ENCODE results near the gene CDH23. TPM values are rescaled to one million over a fixed set of nuclear protein-coding genes. Genes with fewer than 3 reads are reported as not detected.

The CDH23 gene
- total RNA-seq, 1 experiment from 2014 or later: 0.34 TPM

DNA sequence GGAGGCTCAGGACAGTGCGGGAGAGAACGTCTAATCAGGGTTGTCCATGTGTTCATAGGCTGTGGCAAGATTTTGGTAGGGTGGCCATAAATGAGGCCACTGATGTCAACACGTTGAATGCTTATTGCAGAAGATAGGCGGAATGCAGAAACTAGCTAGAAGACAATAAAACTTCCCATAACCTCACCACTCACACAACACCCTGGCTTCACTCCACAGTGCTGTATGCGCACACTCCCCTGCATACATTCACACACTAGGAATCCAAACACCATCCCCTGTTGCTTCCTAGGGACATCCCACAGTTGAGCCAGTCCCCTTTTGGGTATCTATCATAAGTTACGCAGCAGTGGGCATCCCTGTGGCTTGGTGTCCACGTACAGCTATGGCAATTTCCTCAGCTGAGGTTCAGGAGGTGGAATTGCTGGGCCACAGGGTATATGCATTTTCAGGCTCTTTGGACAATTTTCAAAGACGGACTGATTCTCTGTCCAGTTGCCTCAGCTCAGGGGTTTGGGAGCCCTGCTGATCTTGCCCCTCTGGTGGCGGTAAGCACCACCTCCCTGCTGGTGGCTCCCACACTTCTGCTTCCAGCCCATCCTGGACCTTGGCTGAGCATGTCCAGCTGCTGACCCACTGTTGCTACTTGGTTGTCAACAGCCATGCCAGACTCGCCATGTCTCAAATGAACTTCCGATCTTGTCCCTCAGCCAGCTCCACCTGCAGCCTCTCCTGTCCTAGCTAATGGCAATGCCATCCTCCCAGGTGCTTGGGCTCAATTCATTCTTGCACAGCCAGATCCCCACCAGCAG, 36.4 kb downstream of the CDH23 start:
- peak in 1 of 2 experiments; percentile 28 for DNase-seq
- TF ChIP-seq, protein P1, sequence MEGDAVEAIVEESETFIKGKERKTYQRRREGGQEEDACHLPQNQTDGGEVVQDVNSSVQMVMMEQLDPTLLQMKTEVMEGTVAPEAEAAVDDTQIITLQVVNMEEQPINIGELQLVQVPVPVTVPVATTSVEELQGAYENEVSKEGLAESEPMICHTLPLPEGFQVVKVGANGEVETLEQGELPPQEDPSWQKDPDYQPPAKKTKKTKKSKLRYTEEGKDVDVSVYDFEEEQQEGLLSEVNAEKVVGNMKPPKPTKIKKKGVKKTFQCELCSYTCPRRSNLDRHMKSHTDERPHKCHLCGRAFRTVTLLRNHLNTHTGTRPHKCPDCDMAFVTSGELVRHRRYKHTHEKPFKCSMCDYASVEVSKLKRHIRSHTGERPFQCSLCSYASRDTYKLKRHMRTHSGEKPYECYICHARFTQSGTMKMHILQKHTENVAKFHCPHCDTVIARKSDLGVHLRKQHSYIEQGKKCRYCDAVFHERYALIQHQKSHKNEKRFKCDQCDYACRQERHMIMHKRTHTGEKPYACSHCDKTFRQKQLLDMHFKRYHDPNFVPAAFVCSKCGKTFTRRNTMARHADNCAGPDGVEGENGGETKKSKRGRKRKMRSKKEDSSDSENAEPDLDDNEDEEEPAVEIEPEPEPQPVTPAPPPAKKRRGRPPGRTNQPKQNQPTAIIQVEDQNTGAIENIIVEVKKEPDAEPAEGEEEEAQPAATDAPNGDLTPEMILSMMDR (IDR thresholded peaks at IDR 0.05; ENCODE audit: insufficient read depth in 1 of 2, low read depth in 1 of 2, low read length in 1 of 2, severe bottlenecking in 1 of 2, unreplicated experiment in 1 of 2): no peak
- Mint-ChIP-seq H3K4me1 (ENCODE audit: low read depth, unreplicated experiment) (no peaks in the 10 kb centered on the region), H3K36me3 (ENCODE audit: insufficient read depth, unreplicated experiment) (no peaks in the 10 kb centered on the region), H3K9me3 (ENCODE audit: unreplicated experiment) (no peaks in the 10 kb centered on the region), H3K27ac (ENCODE audit: unreplicated experiment) (no peak overlapping the region), H3K27me3 (ENCODE audit: insufficient read depth, unreplicated experiment) (peaks cover 23% of the 10 kb centered on the region), H3K4me3 (ENCODE audit: unreplicated experiment) (no peak overlapping the region)
- POLR2A ChIA-PET: no interaction called here
- H3K9me3 ChIP-seq: no peaks in the 10 kb centered on the region
- no peak overlapping the region for H3K4me3 ChIP-seq (ENCODE audit: low read depth, low read length)
- no TSS peak for BruUV-seq (replicated peaks)
- intact Hi-C loops (cut with micrococcal nuclease; ENCODE audit: unreplicated experiment): no loop called here
- CTCF ChIA-PET: interaction anchor here (1.3 to 1.4 kb wide), 2 partner anchors 114 kb away, joined by 3 read pairs; partner anchors contain the start of gene SLC29A3
- no peaks in the 10 kb centered on the region for H3K36me3 ChIP-seq (ENCODE audit: control insufficient read depth, insufficient read depth, low read length)
- no peaks in the 10 kb centered on the region for H3K4me1 ChIP-seq
- no peaks in the 10 kb centered on the region for H3K27me3 ChIP-seq (replicated peaks; ENCODE audit: control insufficient read depth, insufficient read depth, low read length)

DNA sequence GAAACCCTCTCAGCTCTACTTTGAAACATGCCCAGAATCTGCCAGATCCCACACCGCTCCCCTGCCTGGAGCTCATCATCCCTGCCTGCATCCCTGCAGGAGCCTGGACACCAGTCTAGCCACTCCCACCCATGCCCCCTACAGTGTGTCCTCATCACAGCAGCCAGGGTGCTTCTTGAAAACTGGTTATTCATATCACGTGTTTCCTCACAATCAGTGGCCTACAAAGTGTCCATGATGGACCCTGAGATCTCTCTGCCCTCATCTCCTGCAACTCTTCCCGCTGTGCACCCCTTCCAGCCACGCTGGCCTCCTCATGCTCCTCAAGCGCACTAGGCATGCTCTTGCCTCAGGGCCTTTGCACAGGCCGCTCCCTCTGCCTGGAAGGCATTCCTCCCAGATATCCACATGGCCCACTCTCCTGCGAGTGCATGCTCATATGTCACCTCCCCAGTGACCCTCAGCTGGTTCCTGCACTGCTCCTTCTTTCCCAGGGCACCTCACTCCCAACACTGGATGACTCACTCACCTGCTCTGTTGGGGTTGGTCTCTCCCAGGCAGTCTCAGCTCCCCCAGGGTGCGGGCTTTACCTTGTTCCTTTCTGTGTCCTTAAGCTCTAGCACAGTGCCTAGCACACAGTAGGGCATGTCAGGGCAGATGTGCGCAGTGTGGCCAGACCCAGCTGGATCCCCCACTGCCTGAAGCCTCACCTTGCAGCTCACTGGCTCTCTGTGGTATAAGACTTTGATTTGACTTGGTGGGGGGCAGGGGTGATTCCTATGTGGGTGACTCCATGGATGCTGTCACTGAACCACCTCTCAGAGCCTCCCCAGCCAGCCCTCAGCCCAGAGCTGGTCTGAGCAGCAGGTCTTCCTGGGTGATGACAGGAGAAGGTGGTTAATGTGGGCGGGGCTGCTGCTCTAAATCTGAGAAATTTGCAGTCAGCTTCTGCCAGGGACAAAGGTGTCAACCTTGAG, 37.3 kb downstream of the CDH23 start:
- BruUV-seq (replicated peaks): no TSS peak
- no peaks in the 10 kb centered on the region for H3K4me1 ChIP-seq
- Mint-ChIP-seq H3K27ac (ENCODE audit: unreplicated experiment) (no peak overlapping the region), H3K27me3 (ENCODE audit: insufficient read depth, unreplicated experiment) (peaks cover 23% of the 10 kb centered on the region), H3K4me3 (ENCODE audit: unreplicated experiment) (no peak overlapping the region), H3K9me3 (ENCODE audit: unreplicated experiment) (no peaks in the 10 kb centered on the region), H3K36me3 (ENCODE audit: insufficient read depth, unreplicated experiment) (no peaks in the 10 kb centered on the region), H3K4me1 (ENCODE audit: low read depth, unreplicated experiment) (no peaks in the 10 kb centered on the region)
- H3K4me3 ChIP-seq (ENCODE audit: low read depth, low read length): no peak overlapping the region
- DNase-seq: peak in 1 of 2 experiments; percentile 34
- H3K27me3 ChIP-seq (replicated peaks; ENCODE audit: control insufficient read depth, insufficient read depth, low read length): no peaks in the 10 kb centered on the region
- H3K9me3 ChIP-seq: no peaks in the 10 kb centered on the region
- TF ChIP-seq, protein P1 (IDR thresholded peaks at IDR 0.05; ENCODE audit: insufficient read depth in 1 of 2, low read depth in 1 of 2, low read length in 1 of 2, severe bottlenecking in 1 of 2, unreplicated experiment in 1 of 2): no peak
- intact Hi-C loops (cut with micrococcal nuclease; ENCODE audit: unreplicated experiment): no loop called here
- no peaks in the 10 kb centered on the region for H3K36me3 ChIP-seq (ENCODE audit: control insufficient read depth, insufficient read depth, low read length)
- ChIA-PET CTCF (interaction anchor here (1.3 kb wide), 1 partner anchor 115 kb away, joined by 3 read pairs; the partner anchor contains the start of gene SLC29A3), POLR2A (no interaction called here)

DNA sequence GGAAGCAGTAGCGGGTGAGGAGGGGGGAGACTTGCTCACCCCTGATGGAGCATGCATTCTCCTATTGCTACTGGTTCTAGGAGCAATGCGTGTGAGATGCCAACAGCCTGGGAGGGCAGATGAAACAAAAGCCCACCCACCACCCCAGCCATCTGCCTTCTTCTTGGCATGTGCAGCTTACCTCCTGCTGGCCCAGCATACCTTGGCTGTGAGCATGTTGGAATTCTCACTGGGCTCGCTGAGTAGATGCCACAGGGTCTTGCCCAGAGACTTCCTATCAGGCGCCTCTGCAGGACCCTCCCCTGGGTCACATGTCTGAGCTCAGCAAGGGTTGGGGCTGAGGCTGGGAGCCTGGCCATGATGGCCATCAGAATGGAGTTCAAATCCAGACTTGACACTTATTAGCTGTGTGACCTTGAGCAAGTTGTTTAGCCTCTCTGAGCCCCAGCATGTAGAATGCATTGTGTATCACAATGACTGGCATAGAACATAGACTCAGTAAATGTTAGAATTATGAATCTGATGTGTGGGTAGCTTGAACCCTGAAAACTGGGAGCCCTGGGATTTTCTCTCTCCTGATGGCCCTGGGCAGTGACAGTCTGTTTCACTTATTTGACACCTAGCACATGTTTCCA, 38.2 kb downstream of the CDH23 start:
- ChIA-PET CTCF (interaction anchor here (1.3 kb wide), 1 partner anchor 115 kb away, joined by 3 read pairs; the partner anchor contains the start of gene SLC29A3), POLR2A (no interaction called here)
- TF ChIP-seq, protein P1 (IDR thresholded peaks at IDR 0.05; ENCODE audit: insufficient read depth in 1 of 2, low read depth in 1 of 2, low read length in 1 of 2, severe bottlenecking in 1 of 2, unreplicated experiment in 1 of 2): no peak
- DNase-seq: peak in 1 of 2 experiments; percentile 26
- peaks cover 16% of the 10 kb centered on the region for H3K27me3 Mint-ChIP-seq (ENCODE audit: insufficient read depth, unreplicated experiment)
- Histone ChIP-seq H3K27me3 (replicated peaks; ENCODE audit: control insufficient read depth, insufficient read depth, low read length) (no peaks in the 10 kb centered on the region; the same call in 1 of the 2 replicates), H3K36me3 (ENCODE audit: control insufficient read depth, insufficient read depth, low read length) (no peaks in the 10 kb centered on the region), H3K4me3 (ENCODE audit: low read depth, low read length) (no peak overlapping the region), H3K9me3 (no peaks in the 10 kb centered on the region), H3K4me1 (no peaks in the 10 kb centered on the region)
- intact Hi-C loops (cut with micrococcal nuclease; ENCODE audit: unreplicated experiment): no loop called here
- H3K9me3 Mint-ChIP-seq (ENCODE audit: unreplicated experiment): no peaks in the 10 kb centered on the region
- no peak overlapping the region for H3K27ac Mint-ChIP-seq (ENCODE audit: unreplicated experiment)
- no peaks in the 10 kb centered on the region for H3K36me3 Mint-ChIP-seq (ENCODE audit: insufficient read depth, unreplicated experiment)
- no peak overlapping the region for H3K4me3 Mint-ChIP-seq (ENCODE audit: unreplicated experiment)
- no TSS peak for BruUV-seq (replicated peaks)
- no peaks in the 10 kb centered on the region for H3K4me1 Mint-ChIP-seq (ENCODE audit: low read depth, unreplicated experiment)

Measured in Caco-2 (cell line).